Neural progenitor cell (in vitro differentiated cells): Measurements from ENCODE around the gene MKLN1. TPM values are rescaled to one million over a fixed set of nuclear protein-coding genes. Genes with fewer than 3 reads are reported as not detected.

ENCODE experiments used
- DNase-seq: peaks from one replicate; pipeline ENCODE4 v3.0.0-alpha.2; 2016; ENCODE audit warnings: low spot score
- H2AFZ ChIP-seq: fragments of 200-600 bp; sonication (generic); replicated peaks from 2 replicates; pipeline ENCODE4 v1.6.1; 2016; ENCODE audit warnings: antibody characterized with exemption
- H3F3A ChIP-seq: fragments of 200-600 bp; sonication (generic); 2 replicates; pipeline ENCODE4 v1.6.1; 2016; ENCODE audit warnings: antibody characterized with exemption, low read depth
- H3K27ac ChIP-seq: fragments of 200-600 bp; sonication (generic); 2 replicates; pipeline ENCODE4 v1.5.1; 2016; ENCODE audit warnings: mild to moderate bottlenecking
- H3K27me3 ChIP-seq: fragments of 200-600 bp; sonication (generic); 2 replicates; pipeline ENCODE4 v1.6.1; 2016; ENCODE audit warnings: mild to moderate bottlenecking, moderate library complexity
- H3K36me3 ChIP-seq: fragments of 200-600 bp; sonication (generic); 2 replicates; pipeline ENCODE4 v1.5.1; 2016
- H3K4me1 ChIP-seq: fragments of 200-600 bp; sonication (generic); 2 replicates; pipeline ENCODE4 v1.6.1; 2016; ENCODE audit warnings: mixed run types
- H3K4me2 ChIP-seq: fragments of 200-600 bp; sonication (generic); 2 replicates; pipeline ENCODE4 v1.6.1; 2016
- H3K4me3 ChIP-seq: fragments of 200-600 bp; sonication (generic); 2 replicates; pipeline ENCODE4 v1.5.1; 2016
- H3K79me2 ChIP-seq: fragments of 200-600 bp; sonication (generic); 2 replicates; pipeline ENCODE4 v1.6.1; 2016; ENCODE audit warnings: low read depth
- H3K9ac ChIP-seq: fragments of 200-600 bp; sonication (generic); 2 replicates; pipeline ENCODE4 v1.6.1; 2016
- H3K9me3 ChIP-seq: fragments of 200-600 bp; sonication (generic); 2 replicates; pipeline ENCODE4 v1.5.1; 2016; ENCODE audit warnings: low read depth
- H4K20me1 ChIP-seq: fragments of 200-600 bp; sonication (generic); 2 replicates; pipeline ENCODE4 v1.6.1; 2016; ENCODE audit warnings: low read depth
- H3K27ac Mint-ChIP-seq: 3 replicates; pipeline ENCODE4 v1.8.0; 2021; ENCODE audit warnings: mixed read lengths
- H3K27me3 Mint-ChIP-seq: 2 replicates; pipeline ENCODE4 v1.8.0; 2022; ENCODE audit warnings: low read depth, mild to moderate bottlenecking, inconsistent platforms, moderate library complexity, mixed read lengths; ENCODE audit not compliant: insufficient read depth
- H3K36me3 Mint-ChIP-seq: 3 replicates; pipeline ENCODE4 v1.8.0; 2021; ENCODE audit warnings: mixed read lengths
- H3K4me1 Mint-ChIP-seq: 3 replicates; pipeline ENCODE4 v1.8.0; 2021; ENCODE audit warnings: mixed read lengths
- H3K4me3 Mint-ChIP-seq: 3 replicates; pipeline ENCODE4 v1.8.0; 2021; ENCODE audit warnings: mild to moderate bottlenecking, moderate library complexity, mixed read lengths
- H3K9me3 Mint-ChIP-seq: 3 replicates; pipeline ENCODE4 v1.8.0; 2020; ENCODE audit warnings: mixed read lengths
- EZH2 ChIP-seq: fragments of 200-600 bp; sonication (generic); IDR thresholded peaks from 2 replicates; pipeline ENCODE4 v1.6.1; 2017; ENCODE audit warnings: antibody characterized with exemption, mild to moderate bottlenecking, moderate library complexity
- EZH2phosphoT487 ChIP-seq: fragments of 200-600 bp; sonication (generic); IDR thresholded peaks from 2 replicates; pipeline ENCODE4 v1.6.1; 2017; ENCODE audit warnings: antibody characterized with exemption
- total RNA-seq: library from RNA; depleted of rRNA; stranded (reverse); fragments of >200 nt; gene quantifications from 2 replicates; pipeline ENCODE4 v1.2.3, GENCODE V29; 2015; ENCODE audit warnings: low replicate concordance
- TF ChIP-seq, protein P1 (sequence below): fragments of 200-600 bp; sonication (generic); IDR thresholded peaks from 2 replicates; pipeline ENCODE4 v1.5.1; 2017; ENCODE audit warnings: antibody characterized with exemption, mild to moderate bottlenecking

The MKLN1 gene
- total RNA-seq, 1 donor from 2014 or later = 60.9 TPM

- DNase-seq = no peak
- Histone ChIP-seq H3K9me3 (peaks cover 11% of the 10 kb centered on the region), H3K27ac (no peak overlapping the region)
Measured at GRCh38 chr7:131312838-131313237, 14.8 kb upstream of the MKLN1 start.

DNA sequence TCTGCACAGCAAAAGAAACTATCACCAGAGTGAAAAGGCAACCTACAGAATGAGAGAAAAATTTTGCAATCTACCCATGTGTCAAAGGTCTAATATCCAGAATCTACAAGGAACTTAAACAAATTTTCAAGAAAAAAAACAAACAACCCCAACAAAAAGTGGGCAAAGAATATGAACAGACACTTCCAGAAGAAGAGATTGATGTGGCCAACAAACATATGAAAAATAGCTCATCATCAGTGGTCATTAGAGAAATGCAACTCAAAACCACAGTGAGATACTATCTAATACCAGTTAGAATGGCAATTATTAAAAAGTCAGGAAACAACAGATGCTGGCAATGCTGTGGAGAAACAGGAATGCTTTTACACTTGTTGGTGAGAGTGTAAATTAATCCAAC is 7.1 kb upstream of the MKLN1 start:
- peaks cover 3% of the 10 kb centered on the region for H3K27me3 Mint-ChIP-seq
- Histone ChIP-seq H4K20me1 (no peaks in the 10 kb centered on the region), H3K9me3 (no peaks in the 10 kb centered on the region), H3K4me2 (no peak overlapping the region), H3K36me3 (no peaks in the 10 kb centered on the region), H3K9ac (no peak overlapping the region), H3K4me1 (peaks cover 3% of the 10 kb centered on the region), H3F3A (no peaks in the 10 kb centered on the region), H3K27ac (no peak overlapping the region), H3K27me3 (no peaks in the 10 kb centered on the region), H3K79me2 (no peaks in the 10 kb centered on the region), H2AFZ (no peak overlapping the region), H3K4me3 (no peak overlapping the region)
- H3K36me3 Mint-ChIP-seq = no peaks in the 10 kb centered on the region
- no peak for DNase-seq
- H3K4me1 Mint-ChIP-seq = no peaks in the 10 kb centered on the region
- no peak overlapping the region for H3K27ac Mint-ChIP-seq
- TF ChIP-seq EZH2 = no peak
- TF ChIP-seq EZH2phosphoT487 = no peak
- TF ChIP-seq, protein P1, sequence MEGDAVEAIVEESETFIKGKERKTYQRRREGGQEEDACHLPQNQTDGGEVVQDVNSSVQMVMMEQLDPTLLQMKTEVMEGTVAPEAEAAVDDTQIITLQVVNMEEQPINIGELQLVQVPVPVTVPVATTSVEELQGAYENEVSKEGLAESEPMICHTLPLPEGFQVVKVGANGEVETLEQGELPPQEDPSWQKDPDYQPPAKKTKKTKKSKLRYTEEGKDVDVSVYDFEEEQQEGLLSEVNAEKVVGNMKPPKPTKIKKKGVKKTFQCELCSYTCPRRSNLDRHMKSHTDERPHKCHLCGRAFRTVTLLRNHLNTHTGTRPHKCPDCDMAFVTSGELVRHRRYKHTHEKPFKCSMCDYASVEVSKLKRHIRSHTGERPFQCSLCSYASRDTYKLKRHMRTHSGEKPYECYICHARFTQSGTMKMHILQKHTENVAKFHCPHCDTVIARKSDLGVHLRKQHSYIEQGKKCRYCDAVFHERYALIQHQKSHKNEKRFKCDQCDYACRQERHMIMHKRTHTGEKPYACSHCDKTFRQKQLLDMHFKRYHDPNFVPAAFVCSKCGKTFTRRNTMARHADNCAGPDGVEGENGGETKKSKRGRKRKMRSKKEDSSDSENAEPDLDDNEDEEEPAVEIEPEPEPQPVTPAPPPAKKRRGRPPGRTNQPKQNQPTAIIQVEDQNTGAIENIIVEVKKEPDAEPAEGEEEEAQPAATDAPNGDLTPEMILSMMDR = no peak
- H3K4me3 Mint-ChIP-seq = no peak overlapping the region
- peaks cover 8% of the 10 kb centered on the region for H3K9me3 Mint-ChIP-seq

More at GRCh38 chr7:131312838-131313237, 14.8 kb upstream of the MKLN1 start:
- Histone ChIP-seq H3K9ac (no peak overlapping the region), H3F3A (no peaks in the 10 kb centered on the region), H3K4me1 (no peaks in the 10 kb centered on the region), H3K4me2 (no peak overlapping the region), H2AFZ (no peak overlapping the region), H3K4me3 (no peak overlapping the region), H3K79me2 (no peaks in the 10 kb centered on the region), H3K27me3 (no peaks in the 10 kb centered on the region), H4K20me1 (no peaks in the 10 kb centered on the region), H3K36me3 (peaks cover 9% of the 10 kb centered on the region)
- H3K4me3 Mint-ChIP-seq = no peak overlapping the region
- no peaks in the 10 kb centered on the region for H3K27me3 Mint-ChIP-seq
- no peak overlapping the region for H3K27ac Mint-ChIP-seq
- peaks cover 28% of the 10 kb centered on the region for H3K9me3 Mint-ChIP-seq
- TF ChIP-seq, protein P1 = no peak
- TF ChIP-seq EZH2 = no peak
- TF ChIP-seq EZH2phosphoT487 = no peak
- H3K4me1 Mint-ChIP-seq = no peaks in the 10 kb centered on the region
- no peaks in the 10 kb centered on the region for H3K36me3 Mint-ChIP-seq

- Histone ChIP-seq H3K4me3 (no peak overlapping the region), H3K9me3 (no peaks in the 10 kb centered on the region), H4K20me1 (no peaks in the 10 kb centered on the region), H3K4me1 (peaks cover 3% of the 10 kb centered on the region), H3K9ac (no peak overlapping the region), H3F3A (peaks cover 3% of the 10 kb centered on the region), H3K27ac (no peak overlapping the region), H2AFZ (no peak overlapping the region), H3K27me3 (no peaks in the 10 kb centered on the region), H3K36me3 (no peaks in the 10 kb centered on the region), H3K79me2 (no peaks in the 10 kb centered on the region), H3K4me2 (no peak overlapping the region)
- peaks cover 5% of the 10 kb centered on the region for H3K9me3 Mint-ChIP-seq
- H3K27me3 Mint-ChIP-seq = peaks cover 3% of the 10 kb centered on the region
- no peaks in the 10 kb centered on the region for H3K36me3 Mint-ChIP-seq
- no peak for DNase-seq
- H3K4me1 Mint-ChIP-seq = peaks cover 3% of the 10 kb centered on the region
- no peak overlapping the region for H3K27ac Mint-ChIP-seq
- H3K4me3 Mint-ChIP-seq = no peak overlapping the region
- TF ChIP-seq EZH2 = no peak
- TF ChIP-seq EZH2phosphoT487 = no peak
- TF ChIP-seq, protein P1 = no peak
Measured at GRCh38 chr7:131321656-131322055, 6.0 kb upstream of the MKLN1 start.
